GM18502 (cell line): ENCODE results near the gene HACD2.

Experiments
- ATAC-seq: cut with Tn5 transposase; IDR thresholded peaks from one replicate; pipeline ENCODE4 v1.9.1; 2021; ENCODE audit warnings: mild to moderate bottlenecking; ENCODE audit not compliant: unreplicated experiment, poor library complexity

Gene HACD2

DNA sequence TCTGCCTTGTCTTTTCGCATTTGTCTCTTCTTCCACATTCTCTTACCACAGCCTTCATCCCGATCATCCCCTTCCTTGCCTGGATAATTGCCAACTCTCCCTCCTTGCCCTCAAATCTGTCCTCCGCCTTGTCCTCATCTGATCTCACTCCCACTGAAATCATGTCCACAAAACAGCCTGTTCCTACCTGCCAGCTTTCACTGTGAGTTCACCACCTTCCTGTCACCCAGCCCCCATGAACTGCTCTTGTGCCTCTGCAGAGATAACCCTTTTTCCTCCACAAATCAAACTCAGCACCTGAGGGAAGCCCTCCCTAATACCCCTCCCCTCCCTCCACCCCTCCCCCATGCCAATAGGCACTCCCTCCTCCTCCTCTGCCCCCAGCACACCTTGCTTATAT is 131.2 kb downstream of the HACD2 start:
- no peak for ATAC-seq

DNA sequence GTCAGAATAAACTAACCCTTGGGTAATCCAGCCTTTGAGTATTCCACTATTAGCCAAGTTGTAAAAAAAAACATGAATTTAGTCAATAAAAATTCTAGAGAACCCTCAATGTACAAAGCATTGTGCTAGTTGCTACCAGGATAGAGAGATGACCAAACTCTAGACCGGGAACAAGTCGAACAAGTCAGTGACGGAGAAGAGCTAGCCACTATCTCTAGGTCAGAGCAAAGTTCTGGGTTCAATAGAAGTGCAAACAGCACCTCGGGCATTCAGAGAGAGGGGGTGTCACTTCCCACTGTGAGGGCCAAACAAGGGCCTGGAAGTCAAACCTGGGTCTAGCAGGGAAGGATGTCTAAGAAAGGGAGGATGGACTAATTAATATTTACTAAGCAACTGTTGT is 133.7 kb downstream of the HACD2 start:
- no peak for ATAC-seq

DNA sequence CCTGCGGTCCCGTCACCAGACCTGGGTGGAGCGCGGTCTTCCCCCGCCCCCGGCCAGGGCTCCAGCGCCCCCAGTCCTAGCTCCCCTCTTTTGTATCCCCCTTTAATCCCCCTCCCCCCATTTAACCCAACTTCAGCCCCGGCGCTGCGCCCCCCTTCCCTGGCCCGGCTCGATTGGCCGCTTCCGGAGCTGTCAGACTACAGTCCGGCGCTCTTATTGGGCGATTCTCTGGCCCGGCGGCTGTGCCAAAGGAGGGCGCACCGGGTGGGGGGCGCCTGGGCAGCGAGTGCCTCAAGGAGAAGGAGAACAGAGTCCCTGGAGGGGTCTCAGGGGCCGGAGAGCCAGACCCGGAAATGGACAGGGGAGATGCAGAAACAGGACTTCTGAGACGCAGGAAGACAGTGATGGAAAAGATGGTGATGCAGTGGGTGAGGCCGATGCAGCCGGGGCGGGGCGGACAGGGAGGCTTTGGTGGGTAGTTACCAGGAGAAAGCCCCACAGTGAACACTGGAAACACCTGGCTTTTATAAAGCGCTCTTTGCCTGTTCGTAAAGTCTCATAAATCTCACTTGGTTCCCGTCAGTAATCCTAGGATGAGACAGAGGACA is 134.8 kb downstream of the HACD2 start:
- ATAC-seq, result no peak

DNA sequence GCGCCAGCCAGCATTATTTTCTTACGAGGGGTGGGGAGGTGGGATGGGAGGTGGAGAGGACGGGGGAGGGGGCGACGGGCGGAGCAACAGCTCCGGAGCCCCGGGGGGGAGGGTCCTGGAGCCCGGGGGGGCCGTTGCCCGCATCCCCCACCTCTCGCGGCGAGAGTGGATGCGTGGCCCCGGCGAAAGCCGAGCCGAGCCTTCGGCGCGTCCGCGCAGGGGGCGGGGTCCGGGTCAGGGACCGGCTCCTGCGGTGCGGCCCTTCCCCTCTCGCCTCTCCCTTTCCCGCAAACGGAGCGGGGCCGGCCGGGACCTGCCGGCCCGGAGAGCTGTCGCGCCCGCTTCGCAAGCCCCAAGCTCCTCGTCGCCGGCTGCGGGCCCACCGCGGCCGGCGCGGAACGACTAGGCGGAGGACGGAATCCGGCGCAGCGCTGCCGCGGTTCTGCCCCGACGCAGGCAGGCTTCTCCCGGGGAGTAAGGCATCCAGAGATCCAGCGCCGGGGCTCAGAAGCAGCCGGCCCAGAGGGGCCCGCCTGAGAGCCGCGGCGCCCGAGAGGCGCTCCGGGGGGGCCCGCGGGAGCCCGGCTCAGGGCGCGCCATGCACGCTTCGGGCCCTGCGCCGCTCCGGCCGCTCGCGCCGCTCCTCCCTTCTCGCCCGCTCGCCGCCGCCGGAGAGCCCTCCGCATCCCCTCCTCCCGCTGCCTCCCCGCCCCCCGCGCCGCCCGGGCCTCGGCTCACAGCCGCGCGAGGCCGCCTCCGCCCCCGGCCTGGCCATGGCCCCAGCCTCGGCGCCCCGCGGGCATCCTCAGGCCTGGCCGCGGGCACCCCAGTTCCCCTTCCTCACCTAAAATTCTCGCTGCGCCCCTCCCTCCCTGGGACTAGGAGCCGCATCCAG is 135.5 kb downstream of the HACD2 start:
- ATAC-seq, result peak; percentile 45

DNA sequence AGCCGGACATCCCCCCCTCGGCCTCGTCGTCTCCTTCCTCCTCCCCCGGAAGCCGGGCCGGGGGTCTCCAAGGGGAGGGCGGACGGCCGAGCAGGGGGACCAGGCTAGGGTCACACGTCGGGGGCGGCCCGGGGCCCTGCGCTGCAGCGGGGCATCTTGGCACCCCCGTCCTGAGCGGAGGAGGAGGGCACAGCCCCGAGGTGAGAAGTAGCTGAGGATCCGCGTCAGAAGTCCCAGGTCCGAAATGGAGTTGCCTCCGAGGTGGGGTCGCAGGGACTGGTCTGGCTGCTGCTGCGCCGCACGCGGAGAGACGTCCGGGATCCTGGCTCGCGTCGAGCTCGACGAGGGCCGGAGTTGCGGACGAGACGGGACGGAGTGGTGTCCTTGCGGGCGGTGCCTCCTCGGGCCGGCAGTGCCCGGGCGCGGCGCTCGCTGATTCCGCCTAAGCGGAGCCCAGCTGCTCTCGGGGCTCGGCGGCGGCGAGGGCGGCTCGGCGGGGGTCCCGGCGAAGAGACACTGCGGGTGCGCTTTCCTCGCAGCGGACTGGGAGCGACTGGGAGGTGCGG is 136.2 kb downstream of the HACD2 start, which contains the start of gene ADCY5:
Gene ADCY5 (minus strand): TSS at position 555 of the 566 bp plus-strand sequence. CDS start 545 bp downstream, at position 10.
- ATAC-seq, result no peak

DNA sequence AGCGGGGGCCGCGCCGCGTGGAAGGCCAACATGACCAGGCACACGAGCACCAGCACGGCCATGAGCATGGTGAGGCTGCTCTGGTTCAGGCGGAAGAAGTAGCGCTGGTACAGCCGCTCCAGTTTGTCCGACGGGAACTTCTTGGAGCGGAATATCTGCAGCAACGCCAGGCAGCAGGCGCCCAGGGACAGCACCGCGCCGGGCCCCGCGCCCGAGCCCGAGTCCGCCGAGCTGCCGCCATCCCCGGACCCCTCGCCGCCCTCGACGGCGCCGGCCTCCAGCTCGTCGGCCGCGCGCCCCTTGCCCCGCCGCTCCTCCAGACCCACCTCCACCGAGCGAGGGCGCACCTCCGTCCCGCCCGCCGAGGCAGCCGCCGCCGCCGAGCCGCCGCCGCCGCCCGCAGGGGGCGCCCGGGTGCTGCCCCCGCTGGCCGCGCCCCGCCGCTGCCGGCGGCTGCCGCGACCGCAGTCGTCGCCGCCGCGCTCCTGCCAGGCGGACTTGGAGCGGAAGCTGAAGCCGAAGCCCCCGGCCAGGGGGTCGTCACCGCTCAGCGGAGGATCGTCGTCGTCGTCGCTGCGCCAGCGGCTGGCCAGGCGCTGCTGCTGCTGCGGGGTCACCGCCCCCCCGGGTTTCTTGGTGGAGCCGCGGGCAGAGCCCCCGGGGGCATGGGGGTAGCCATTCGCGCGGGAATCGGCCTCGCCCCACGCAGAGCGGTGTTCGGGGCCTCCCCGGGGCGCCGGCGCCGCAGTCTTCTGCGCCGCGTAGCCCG is 136.9 kb downstream of the HACD2 start:
- ATAC-seq, result no peak

DNA sequence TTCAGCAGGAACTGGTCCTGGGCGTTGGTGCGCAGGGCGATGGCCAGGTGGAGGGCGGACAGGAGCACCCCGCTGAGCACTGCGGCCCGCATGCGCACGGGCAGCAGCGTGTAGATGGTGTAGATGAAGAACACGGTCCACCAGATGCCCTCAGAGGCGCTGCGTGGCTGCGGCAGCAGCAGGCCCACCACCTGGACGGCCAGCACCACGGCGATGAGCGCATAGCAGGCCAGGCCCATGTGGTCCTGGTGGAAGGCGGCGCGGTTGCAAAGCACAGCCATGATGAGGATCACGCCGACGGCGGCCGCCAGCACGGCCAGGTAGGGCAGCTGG is 137.5 kb downstream of the HACD2 start:
- ATAC-seq, result no peak

DNA sequence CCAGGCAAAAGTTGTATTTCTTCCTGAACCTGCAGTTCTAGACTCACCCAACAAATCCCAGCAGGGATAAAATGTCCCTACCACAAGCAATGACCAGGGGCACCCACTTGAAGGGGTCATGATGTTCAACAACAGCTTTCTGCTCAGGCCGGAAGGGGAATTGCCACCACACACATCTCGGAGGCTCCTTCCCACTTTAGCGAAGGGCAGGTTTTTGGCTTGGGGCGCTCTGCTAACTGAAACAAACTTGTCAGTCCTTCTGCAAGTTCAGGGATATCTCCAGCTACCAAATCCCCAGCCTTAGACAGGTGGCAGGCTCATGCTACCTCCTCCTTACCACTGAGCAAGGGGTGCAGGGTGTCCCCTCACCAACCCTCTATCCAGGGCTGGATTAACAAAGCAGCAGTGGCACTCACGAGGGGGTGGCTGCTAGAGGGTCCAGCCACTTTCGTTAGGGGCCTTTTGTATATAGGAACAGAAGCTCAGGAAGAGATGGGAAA is 138.2 kb downstream of the HACD2 start:
- no peak for ATAC-seq

DNA sequence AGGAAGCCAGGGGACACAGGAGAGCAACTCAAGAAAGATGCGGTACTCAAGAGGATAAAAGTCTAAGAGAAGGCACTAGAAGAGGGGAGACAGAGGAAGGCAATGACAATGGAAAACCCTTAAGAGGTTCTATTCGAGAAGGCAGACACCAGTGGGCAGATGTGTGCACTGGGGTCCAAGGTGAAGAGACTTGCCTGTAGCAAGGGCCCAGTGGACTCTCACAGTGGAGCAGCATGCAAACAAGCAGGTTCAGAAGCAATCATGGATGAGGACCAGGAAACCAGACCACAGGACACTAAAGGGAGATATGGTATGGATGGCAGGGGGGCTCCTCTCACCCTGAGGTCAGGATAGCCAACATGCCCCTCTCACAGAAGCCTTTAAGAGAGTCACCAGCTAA is 138.6 kb downstream of the HACD2 start:
- no peak for ATAC-seq

DNA sequence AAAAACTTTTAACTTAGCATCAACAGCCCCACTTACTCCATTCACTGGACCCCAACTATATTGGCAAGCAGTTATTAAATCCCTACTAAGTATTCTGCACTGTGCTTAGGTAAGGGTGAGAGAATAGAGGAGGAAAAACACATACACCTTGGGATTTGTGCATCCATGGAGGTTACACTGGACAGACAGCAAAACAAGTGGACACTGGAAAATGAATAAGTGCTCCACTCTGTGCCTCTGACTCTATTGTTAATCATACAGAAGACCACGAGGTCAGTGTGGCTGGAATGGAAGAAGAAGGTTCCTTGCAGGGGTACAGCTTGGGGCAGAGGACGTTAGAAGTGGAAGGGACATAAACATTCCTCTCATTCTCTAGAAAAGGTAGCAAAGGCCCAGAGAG is 139.2 kb downstream of the HACD2 start:
- no peak for ATAC-seq

DNA sequence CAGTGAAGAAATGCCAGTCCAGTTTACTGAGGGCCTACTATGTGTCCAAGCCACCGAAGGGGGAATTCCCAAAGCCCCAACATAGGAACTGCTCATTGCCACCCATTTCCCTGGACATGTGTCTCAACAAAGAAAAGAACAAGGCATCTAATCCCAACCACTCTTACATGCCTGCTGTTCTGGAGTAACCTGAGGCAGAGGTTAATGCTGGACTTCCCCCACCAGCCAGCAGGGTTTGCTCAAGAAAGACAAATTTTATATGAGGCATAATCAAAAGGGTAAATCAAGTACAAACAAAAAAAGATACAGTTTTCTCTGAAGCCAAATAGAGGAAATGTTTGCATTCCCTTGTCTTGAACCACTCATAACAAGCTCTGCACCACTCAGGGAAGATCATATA is 140.1 kb downstream of the HACD2 start:
- ATAC-seq, result no peak

DNA sequence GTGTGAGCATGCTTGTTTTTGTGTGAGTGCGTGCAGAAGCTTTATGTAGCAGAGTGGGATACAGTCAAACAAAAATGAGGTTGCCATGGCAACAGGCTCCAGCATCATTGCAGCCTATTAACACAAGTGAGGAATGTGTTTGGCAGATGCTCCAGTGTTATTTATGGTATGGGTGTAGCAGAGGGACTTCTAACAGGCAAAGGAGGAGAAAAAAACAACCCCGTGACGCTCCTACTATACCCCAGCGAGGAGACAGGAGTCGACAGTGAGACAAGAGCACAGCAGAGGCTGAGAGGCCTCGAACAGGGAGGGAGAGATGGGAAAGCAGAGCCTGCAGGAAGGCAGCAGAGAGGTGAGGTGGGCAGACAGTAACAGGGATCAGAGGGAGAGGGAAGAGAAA is 140.8 kb downstream of the HACD2 start:
- ATAC-seq, result no peak

DNA sequence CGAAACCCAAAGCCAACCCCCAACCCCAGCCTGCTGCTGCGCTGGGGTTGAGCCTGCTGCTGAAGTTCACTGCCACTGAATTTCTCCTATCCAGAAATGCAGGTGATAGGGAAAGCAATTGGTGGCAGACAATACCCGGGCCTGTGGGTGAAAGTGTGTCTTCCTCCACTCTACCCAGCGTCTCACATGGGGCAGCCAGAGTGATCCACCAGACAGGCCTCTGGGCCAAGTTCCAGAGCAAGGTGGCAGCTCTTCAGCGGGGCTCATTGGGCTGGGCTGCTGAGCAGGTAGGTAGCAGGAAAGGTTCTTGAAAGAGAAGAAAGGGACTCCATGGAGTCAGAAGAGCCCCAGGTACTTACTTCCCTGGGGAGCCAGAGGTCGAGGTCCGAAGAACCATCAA is 141.9 kb downstream of the HACD2 start:
- no peak for ATAC-seq

DNA sequence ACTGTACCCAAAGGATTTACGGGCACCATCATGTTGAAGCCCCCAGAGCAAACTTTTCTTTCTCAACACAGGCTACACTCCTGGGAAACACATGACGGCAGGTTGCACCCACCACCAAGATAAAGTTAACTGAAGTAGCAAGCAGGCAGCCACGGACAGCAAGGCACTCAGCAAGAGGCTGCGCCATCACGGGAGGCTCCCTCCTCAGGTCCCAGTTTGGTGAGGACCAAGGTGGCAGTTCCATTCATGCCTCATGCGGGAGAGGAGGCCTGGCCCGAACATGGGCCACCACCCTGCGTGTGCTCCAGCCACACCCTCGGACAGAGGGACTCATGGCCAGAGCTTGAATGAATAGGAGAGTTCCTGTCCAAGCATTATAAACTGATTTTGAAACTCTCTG is 142.7 kb downstream of the HACD2 start:
- no peak for ATAC-seq
